Esophagus mucosa (tissue), 1 donor: ENCODE results near the gene PIGH. TPM values are rescaled to one million over a fixed set of nuclear protein-coding genes. Genes with fewer than 3 reads are reported as not detected.
"Not testable (repeated sequence)": the region's sequence is repeated elsewhere in the genome, so short reads cannot be mapped to it uniquely, and the experiment has no call there.

ENCODE experiments used
- ATAC-seq: fragments of 200-7000 bp; cut with Tn5 transposase; one replicate; pipeline ENCODE4 v1.9.1; 2020
- total RNA-seq: library from RNA; stranded (reverse); gene quantifications from one replicate; pipeline ENCODE4 v1.2.4, GENCODE V29; 2023
- donor health status: DM: yes; HTN: yes; CAD: no.

Gene PIGH
- total RNA-seq, 1 donor from 2014 or later: 13.1 TPM

DNA sequence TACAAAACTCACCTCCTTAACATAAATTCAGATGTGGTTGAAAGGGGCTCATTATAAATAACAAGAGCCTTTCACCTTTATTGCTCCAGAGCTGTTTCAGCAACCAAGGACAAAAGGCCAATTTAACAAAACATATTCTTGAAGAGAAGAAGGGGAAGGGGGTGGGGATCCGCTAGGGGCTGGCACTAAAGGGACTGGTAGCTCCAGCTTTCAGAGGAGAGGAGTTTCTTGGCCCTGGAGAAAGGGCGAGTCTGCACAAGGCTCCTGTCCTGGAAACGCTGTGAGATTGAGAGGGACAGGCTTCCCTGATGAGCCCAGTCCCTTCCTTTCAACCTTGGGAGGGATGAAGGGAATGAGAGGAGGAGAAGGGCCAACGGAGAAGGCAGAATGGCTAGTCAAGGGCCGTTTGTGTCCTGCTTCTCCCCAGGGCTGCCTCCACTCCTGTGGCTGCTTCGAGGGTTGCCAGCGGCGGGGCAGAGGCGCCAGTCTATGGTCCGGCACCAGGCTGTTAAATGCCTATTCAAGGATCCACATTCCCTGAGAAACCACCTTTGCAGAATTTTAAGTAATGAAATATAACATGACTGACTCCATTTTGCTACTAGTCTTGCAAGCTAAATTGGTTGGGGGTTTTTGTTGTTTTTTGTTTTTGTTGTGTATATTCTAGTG lies 9.7 kb upstream of the PIGH start:
- ATAC-seq: no peak

DNA sequence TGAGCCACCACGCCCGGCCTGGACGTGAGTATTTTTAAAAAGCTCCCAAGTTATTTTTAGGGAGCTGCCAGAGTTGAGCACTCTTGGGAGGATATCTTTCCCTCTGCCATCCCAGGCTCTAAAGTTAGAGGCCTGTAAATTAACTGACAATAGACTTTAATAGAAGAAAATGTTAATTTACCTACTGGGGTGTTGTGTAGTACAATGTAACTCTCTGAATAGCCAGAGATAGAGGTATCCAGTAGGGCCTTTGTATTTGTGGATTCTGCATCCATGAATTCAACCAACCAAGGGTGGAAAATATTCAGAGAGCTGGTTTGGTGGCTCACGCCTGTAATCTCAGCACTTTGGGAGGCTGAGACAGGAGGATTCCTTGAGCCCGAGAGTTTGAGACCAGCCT lies 7.6 kb upstream of the PIGH start:
- no peak for ATAC-seq

DNA sequence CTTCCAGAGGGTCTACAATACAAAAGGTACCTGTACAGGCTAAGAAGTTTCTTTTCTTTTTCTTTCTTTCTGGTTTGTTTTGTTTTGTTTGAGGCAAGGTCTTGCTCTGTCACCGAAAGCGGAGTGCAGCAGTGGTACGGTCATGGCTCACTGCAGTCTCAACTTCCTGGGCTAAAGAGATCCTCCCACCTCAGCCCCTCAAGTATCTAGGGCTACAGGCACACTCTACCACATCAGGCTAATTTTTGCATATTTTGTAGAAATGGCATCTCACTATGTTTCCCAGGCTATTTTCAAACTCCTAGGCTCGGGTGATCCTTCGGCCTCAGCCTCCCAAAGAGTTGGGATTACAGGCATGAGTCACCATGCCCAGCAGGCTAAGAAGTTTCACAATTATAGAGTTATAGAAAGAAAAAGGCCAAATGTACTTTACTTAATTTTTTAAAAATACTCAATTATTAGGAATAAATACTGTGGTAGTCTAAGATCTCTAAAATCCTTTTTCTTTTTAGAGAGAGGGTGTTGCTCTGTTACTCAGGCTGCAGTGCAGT lies 3.0 kb upstream of the PIGH start:
- ATAC-seq: peak; percentile 17

DNA sequence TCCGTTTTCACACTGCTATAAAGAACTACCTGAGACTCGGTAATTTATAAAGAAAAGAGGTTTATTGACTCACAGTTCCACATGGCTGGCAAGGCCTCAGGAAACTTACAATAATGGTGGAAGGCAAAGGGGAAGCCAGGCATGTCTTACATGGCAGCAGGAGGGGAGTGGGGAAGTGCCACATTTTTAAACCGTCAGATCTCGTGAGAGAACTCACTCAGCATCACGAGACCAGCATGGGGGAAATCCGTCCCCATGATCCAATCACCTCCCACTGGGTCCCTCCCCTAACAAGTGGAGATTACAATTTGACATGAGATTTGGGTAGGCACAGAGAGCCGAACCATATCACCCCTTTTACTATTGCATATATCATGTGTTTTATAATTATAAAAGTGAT lies 2.0 kb upstream of the PIGH start:
- no peak for ATAC-seq

DNA sequence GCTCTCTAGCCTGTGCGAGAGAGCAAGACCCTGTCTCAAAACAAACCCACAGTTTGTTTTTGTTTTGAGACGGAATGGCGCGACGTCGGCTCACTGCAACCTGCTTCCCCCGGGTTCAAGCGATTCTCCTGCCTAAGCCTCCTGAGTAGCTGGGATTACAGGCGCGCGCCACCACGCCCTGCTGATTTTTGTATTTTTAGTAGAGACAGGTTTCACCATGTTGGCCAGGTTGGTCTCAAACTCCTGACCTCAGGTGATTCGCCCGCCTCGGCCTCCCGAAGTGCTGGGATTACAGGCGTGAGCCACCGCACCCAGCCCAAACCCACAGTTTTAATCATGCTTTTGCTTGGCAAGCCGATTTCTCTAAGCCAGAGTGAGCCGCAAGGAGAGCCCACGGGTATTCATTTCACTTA lies 500 bp upstream of the PIGH start:
- ATAC-seq: not testable (repeated sequence)

DNA sequence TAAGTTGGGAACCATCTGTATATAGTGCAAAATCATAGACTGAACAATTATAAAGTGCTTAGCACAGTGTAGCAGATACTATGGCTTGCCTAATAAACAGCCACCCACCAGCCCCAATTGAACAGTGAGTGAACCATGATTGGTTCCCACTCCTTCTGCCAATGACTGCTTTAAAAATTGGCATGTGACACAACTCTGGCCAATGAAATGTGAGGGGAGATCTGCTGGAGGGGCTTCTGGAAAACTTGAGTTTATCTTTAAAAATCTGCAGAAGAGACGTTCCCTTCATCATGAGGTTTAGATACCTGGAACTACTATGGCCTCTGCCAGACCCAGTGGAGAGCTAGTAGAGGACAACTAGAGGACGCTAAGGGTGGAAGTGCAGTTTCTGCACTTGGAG lies 4.7 kb downstream of the PIGH start:
- no peak for ATAC-seq

DNA sequence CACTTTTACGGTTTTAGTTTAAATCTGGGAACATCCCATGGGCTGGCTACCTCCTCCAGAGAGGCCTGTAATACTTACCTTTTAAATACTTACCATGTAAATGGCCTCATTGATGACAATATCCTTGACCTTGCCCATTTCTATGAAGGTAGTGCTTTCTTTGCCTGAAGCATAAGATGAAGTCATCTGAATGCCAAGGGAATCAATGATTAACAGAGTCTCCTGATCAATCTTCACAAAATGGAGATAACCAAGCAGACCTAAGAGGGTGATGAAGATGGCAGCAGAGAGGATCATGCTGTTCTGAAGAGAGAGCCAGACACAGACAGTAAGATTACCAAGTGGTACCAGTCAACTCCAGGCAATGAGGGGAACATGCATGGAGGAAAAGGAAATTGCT lies 6.4 kb downstream of the PIGH start:
- not testable (repeated sequence) for ATAC-seq

DNA sequence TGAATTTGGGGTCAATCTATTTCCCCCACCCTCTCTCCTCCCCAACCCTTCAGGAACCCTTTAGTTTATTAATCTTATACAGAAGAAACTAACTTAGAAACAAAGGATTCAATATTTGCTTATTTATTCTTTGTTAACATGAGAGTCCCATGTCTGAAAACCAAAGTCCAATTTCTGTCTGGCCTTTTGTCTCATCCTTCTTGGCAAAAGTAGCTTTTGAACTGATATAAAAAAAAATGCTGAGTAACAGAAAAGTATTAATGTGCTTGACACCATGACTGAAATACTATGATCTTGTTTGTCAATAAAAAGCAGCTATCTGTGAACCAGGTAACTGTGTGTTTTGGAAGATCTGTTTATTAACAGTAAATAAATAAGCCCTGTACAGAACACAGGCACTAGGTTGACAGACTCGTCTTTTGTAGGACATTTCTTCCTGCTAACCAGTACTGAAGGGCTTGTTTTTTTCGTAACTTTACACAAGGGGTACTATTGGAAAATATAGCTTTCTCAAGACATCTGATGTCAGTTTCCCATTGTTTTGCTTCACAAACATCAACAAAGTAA lies 10.8 kb downstream of the PIGH start:
- no peak for ATAC-seq

DNA sequence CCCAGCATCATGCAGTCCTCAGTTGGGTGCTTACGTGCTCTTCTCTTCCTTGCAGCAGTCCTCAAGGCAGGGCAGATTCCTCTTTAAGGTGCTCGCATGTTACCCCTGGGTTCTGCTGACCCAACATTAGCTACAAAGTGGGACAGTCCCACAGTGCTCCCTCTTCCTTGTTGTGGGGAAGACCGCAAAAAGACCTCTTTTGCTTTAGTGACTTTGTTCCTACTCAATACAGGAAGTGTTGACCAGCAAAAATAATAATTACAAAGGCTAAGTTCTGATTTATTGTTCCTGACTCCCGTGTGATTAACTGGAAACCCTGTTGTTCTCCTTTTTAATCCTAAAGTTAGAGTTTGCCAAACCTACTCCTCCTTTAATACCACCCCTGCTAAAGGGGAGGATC lies 13.7 kb downstream of the PIGH start:
- no peak for ATAC-seq

DNA sequence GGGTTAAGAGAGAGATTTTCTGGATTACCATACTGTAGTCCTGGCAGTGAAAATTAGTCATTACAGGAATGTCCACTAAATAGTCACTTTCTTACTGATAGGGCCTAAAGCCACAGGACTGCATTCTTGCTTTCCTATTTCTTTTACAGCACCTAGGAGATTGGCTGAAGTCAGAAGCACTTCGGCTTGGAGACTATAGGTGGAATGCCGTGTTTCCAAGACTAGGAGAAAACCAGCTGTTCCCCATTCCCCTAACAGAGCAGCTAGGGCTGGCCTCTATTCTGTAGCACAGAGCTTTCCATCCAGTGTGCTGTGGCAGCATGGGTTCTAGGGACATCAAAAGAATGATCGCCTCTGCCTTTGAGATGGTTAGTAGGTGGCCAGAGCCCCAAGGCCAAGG lies 15.1 kb downstream of the PIGH start:
- ATAC-seq: no peak

DNA sequence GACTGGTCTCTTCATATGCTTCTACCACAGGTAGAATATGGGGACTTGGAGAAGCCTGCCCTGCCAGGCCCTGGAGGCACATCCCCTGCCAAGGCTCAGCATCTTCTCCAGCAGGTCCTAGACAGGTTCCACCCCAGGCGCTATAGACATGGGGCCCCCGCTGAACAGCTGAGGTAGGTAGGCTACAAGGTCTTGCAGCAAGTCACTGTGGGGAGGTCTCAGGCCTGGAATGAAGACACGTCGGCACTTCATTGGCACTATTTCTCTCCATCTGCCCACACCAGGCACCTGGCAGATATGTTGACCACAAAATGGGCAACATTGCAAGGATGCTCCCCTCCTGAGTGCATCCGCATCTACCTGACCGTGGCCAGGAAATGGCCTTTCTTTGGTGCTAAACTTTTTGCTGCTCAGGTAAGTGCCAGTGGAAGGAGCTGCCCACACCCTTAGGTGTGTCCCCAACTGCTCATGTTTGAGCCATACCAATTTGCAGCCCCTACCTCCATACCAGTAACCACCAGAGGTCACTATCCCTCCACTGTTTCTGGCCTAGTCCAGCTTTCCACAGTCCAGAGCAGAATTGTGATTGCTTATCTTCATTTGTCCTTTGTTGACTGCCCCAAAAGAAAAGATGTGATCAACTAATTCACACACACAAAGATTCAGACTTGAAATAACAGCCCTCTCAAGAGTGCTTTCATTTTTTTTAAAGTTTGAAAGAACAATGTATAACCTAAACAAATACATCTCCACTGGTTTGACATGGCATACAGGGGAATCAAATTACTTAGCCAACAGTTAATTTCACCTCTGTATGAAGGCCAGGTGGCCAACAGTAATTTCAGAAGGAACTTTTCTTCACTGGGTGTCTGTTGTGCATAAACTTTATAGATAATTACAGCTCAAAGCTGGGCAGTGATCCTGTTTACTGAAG lies 16.1 kb downstream of the PIGH start:
- ATAC-seq: peak; percentile 85

DNA sequence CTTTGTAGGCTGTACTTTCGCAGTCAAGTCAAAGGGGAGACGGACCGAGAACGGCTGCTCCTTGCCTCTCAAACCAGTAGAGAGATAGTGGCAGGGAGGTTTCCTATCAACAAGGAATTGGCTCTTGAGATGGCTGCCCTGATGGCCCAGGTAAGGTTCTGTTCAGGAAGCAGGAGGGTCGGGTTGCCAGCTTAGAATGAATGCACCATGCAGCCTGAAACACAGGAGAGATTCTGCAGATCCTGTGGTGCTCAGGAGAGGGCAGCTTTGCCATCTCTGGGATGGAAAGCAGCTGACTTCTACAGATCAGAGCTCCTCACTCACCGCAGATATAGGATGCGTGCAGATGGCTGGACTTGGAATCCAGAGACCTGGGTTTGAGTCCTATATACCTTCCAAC lies 18.0 kb downstream of the PIGH start:
- no peak for ATAC-seq

DNA sequence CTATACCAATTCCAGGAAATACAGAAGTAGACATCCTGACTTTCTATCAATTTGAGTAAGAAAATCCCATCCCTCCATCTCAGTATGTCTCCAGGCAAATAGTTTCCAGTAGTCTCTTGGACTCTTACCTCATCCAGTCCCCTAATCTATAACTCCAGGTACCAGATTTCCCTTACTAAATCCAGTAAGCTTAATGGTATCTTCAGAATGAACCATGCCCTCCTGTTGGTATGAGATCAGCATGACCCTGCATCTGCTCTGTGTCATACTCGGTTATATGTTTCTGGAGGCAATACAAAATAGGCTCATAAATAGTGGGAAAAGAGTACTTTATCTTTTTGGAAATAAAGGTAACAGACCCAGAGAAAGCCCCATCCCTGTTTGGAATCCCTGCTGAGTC lies 18.4 kb downstream of the PIGH start:
- no peak for ATAC-seq

DNA sequence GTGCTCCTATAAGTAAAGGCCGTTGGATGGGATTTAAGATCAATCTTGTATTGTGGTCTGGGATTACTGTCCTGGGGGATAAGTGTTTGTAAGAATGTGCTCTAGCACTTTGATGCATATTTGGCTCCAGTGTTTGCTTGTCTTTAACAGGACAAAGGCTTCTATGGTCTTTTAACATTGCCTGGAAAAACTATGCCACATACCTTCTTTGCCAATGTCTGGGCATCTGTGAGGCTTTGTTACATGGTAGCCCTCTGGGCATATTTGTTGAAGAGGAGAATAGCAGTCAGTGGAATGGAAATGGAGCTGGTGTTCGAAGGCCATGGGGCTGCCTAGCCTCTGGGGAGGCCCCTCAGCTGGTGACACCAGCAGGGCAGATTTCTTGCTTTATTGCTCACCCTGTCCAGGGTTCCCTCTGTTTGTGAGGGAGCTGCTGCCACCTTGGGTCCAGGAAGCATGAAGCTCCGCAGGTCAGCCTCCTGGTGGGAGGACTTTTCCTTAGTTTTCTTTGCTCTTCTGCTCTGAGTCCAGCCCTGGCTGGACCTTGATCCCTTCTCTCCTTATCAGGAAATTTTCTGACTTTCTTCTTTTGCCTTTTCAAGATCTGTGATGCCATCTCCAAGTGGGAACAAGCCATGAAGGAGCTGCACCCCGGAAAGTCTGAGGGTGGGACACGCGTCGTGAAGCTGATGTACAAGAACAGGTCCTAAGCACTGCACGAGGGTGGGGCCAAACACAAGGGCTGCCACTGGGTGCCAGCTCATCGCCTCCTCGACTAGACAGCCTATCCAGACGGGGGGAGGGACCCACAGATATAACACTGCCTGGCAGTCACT lies 19.5 kb downstream of the PIGH start:
- ATAC-seq: no peak

DNA sequence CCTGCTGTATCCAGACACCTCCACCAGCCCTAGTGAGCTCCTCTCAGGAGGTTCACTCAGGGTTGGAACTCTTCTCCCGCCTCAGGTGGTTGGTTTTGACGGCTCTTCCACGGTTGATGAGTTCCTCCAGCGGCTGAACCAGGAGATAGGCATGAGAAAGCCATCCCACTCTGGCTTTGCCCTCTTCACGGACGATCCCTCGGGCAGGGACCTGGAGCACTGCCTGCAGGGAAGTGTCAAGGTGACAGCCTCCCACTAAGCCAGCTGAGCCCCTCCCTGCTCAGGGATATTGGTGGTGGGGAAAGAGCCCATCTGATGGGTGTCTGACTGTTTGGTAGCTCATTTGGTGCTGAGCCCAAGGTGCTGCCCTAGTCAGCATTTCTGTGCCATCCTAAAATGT lies 20.4 kb downstream of the PIGH start:
- no peak for ATAC-seq

DNA sequence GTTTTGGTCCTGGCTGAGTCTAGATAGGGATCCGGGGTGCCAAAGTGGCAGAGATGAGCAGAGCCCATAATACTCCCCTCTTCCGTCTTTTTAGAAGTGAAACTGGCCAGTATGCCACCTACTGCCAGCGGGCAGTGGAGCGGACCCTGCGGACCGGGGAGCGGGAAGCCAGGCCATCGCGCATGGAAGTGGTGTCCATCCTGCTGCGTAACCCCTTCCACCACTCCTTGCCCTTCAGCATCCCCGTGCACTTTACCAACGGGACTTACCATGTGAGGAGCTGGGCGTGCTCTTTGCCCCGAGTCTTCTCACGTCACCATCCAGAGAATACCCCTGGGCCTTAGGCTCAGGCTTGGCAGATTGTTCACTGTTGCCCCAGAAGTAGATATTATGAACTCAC lies 21.0 kb downstream of the PIGH start:
- ATAC-seq: no peak

DNA sequence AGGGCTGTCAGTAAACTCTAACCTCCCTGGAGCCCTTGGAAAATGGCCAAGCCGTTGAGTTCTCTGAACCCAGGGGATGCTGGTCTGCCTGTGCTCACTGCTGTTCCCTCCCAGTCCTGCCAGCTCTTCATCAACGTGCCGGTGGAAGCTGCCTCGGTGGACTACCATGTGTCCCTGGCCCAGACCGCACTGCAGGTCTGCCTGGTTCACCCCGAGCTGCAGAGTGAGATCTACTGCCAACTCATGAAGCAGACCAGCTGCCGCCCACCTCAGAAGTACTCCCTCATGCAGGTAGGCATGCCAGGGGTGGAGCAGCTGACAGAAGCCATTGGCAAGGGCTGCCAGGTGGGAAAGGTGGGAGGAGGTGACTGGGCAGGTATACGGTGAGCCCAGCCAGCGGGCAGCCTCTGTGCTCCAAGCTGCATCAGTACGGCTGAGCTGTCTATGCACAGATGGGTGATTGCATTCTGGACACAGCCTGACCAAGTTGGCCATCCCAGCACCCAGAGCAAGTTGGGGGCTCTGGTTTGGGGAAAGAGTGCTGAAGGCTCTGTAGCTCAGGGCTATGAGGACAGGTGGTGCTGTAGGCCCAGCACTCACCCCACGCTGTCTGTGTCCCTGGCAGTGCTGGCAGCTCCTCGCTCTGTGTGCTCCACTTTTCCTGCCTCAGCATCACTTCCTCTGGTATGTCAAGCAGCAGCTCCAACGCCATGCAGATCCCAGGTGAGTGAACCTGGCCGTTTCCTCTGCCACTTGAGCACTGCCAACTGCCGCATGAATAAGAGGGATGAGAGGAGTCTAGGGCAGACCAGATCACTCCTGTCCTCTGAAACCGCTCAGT lies 21.9 kb downstream of the PIGH start:
- no peak for ATAC-seq

DNA sequence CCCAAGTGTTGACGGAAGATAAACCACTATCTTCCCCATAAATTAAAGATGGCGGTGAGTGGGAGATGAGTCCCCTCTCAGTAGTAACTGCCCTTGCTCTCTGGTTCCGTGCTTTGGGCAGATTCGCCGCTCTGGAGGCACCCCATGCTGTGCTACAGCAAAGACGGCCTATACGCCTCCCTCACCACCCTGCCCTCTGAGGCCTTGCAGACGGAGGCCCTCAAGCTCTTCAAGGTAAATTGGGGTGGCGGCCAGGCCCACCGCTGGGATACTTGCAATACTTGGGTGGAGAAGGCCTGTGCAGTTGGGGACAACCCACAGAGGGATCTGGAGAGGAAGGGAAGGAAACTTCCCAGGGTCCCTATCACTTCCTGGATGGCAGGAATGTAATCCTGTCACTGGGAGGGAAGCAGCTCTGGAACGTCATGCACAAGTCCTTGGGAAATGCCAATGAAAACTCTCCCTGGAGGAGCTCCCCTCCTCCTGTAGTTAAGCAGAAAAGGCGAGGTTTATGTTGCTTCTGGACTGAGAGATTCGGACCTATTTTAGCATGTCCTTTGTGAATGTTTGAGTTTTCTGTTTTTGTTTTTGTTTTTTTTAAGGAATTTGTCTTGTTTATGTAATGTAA lies 22.8 kb downstream of the PIGH start:
- no peak for ATAC-seq

DNA sequence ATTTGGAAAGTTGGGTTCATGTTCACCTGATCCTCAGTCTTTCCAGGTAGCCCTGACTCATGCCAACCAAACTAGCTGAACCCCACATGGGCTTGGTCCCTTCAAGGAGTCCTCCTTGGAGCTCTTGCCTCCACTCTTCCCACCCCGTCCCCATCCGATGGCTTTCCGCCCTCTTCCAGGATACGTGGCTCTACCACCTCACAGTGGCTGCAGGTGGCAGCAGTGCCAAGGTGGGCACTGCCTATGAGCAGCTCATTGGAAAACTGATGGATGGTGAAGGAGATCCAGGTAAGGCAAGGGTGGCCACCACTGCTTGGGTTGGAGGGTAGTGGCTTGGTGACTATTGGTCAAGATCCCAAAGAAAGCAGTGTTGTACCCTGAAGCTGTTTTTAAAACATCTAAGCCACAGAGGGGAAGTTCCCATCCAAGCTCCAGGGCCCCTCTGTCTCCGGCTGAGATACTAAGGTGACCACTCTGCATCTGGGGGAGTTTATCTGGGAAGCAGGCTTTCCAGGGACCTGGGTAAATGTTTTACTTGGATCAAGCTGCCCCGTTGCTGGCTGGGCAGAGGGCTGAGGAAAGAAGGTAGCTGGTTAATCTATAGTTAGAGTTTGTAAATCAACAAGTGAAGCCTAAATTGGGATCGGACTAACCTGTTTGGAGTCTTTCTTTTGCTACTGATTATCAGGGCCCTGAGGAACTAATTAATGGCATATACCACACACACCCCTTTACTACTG lies 23.7 kb downstream of the PIGH start:
- no peak for ATAC-seq

DNA sequence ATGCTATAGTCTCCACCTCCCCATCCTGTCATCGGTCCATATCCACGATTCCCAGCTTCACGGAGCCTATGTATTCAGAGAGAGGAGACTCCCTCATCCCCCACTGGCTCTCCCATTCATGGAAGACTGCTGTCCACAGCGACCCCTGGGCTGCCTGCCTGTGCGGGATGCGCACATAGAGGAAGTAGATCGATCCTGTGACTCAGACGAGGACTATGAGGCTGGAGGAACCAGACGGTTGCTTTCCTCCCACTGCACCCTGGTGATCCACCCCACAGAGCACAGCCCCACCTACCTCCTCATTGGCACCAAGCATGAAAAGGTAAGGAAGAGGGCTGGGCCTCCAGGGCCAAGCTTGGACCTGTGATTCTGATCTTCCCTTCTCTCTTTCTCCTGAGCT lies 24.4 kb downstream of the PIGH start:
- ATAC-seq: peak; percentile 76
